ENCODE results near the gene SSUH2. TPM values are rescaled to one million over a fixed set of nuclear protein-coding genes. Genes with fewer than 3 reads are reported as not detected.

SSUH2 gene
- total and polyA plus RNA-seq, 2 experiments from 2014 or later: 0.73 to 2.3 TPM

DNA sequence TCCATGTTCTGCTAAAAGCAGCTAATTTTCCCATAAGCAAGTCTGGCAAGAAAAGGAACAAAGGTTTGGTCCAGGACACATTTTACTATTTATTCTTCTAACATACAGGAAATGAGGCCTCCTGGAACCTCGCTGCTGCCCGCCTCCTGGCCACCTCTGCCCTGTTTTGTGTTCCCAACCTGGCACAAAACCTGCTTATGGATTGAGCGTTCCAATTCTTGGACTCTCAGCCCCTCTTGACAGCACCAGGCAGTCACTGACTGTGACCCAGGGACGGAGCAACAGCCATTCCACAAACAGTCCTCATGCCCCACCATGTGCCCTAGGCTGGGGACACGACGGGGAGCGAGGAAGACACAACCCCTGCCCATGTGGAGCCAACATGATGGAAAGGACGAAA is 11.6 kb upstream of the SSUH2 start:
- Histone ChIP-seq H3F3A (replicated peaks; ENCODE audit: low read depth) (no peaks in the 10 kb centered on the region), H3K79me2 (replicated peaks; ENCODE audit: insufficient read depth) (no peaks in the 10 kb centered on the region), H3K9me2 (ENCODE audit: insufficient read depth) (no peaks in the 10 kb centered on the region), H4K20me1 (replicated peaks; ENCODE audit: insufficient read depth) (no peaks in the 10 kb centered on the region), H3K36me3 (ENCODE audit: insufficient read depth) (no peaks in the 10 kb centered on the region), H3K4me1 (ENCODE audit: insufficient read depth) (0 out of 2 replicates have a peak, but pooled peaks cover 7% of the 10 kb centered on the region), H2AFZ (no peak overlapping the region), H3K4me3 (no peak overlapping the region), H3K27me3 (ENCODE audit: insufficient read depth) (no peaks in the 10 kb centered on the region), H3K4me2 (no peak overlapping the region), H3K27ac (ENCODE audit: low read depth) (no peak overlapping the region)
- H3K9me3 Mint-ChIP-seq: peaks cover 6% of the 10 kb centered on the region; the same call in 1 of the 3 replicates
- peaks cover 9% of the 10 kb centered on the region for H3K27me3 Mint-ChIP-seq (ENCODE audit: insufficient read depth, low read depth, poor library complexity)
- no peak for ATAC-seq
- DNase-seq (ENCODE audit: low spot score): no peak
- no peak for TF ChIP-seq POLR2AphosphoS5 (IDR thresholded peaks at IDR 0.05; ENCODE audit: low read depth)
- TF ChIP-seq, protein P1, sequence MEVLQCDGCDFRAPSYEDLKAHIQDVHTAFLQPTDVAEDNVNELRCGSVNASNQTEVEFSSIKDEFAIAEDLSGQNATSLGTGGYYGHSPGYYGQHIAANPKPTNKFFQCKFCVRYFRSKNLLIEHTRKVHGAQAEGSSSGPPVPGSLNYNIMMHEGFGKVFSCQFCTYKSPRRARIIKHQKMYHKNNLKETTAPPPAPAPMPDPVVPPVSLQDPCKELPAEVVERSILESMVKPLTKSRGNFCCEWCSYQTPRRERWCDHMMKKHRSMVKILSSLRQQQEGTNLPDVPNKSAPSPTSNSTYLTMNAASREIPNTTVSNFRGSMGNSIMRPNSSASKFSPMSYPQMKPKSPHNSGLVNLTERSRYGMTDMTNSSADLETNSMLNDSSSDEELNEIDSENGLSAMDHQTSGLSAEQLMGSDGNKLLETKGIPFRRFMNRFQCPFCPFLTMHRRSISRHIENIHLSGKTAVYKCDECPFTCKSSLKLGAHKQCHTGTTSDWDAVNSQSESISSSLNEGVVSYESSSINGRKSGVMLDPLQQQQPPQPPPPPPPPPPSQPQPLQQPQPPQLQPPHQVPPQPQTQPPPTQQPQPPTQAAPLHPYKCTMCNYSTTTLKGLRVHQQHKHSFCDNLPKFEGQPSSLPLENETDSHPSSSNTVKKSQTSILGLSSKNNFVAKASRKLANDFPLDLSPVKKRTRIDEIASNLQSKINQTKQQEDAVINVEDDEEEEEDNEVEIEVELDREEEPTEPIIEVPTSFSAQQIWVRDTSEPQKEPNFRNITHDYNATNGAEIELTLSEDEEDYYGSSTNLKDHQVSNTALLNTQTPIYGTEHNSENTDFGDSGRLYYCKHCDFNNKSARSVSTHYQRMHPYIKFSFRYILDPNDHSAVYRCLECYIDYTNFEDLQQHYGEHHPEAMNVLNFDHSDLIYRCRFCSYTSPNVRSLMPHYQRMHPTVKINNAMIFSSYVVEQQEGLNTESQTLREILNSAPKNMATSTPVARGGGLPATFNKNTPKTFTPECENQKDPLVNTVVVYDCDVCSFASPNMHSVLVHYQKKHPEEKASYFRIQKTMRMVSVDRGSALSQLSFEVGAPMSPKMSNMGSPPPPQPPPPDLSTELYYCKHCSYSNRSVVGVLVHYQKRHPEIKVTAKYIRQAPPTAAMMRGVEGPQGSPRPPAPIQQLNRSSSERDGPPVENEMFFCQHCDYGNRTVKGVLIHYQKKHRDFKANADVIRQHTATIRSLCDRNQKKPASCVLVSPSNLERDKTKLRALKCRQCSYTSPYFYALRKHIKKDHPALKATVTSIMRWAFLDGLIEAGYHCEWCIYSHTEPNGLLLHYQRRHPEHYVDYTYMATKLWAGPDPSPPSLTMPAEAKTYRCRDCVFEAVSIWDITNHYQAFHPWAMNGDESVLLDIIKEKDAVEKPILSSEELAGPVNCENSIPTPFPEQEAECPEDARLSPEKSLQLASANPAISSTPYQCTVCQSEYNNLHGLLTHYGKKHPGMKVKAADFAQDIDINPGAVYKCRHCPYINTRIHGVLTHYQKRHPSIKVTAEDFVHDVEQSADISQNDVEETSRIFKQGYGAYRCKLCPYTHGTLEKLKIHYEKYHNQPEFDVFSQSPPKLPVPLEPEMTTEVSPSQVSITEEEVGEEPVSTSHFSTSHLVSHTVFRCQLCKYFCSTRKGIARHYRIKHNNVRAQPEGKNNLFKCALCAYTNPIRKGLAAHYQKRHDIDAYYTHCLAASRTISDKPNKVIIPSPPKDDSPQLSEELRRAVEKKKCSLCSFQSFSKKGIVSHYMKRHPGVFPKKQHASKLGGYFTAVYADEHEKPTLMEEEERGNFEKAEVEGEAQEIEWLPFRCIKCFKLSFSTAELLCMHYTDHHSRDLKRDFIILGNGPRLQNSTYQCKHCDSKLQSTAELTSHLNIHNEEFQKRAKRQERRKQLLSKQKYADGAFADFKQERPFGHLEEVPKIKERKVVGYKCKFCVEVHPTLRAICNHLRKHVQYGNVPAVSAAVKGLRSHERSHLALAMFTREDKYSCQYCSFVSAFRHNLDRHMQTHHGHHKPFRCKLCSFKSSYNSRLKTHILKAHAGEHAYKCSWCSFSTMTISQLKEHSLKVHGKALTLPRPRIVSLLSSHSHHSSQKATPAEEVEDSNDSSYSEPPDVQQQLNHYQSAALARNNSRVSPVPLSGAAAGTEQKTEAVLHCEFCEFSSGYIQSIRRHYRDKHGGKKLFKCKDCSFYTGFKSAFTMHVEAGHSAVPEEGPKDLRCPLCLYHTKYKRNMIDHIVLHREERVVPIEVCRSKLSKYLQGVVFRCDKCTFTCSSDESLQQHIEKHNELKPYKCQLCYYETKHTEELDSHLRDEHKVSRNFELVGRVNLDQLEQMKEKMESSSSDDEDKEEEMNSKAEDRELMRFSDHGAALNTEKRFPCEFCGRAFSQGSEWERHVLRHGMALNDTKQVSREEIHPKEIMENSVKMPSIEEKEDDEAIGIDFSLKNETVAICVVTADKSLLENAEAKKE (CRISPR knock-in tag; IDR thresholded peaks at IDR 0.05): no peak
- TF ChIP-seq, protein P2, sequence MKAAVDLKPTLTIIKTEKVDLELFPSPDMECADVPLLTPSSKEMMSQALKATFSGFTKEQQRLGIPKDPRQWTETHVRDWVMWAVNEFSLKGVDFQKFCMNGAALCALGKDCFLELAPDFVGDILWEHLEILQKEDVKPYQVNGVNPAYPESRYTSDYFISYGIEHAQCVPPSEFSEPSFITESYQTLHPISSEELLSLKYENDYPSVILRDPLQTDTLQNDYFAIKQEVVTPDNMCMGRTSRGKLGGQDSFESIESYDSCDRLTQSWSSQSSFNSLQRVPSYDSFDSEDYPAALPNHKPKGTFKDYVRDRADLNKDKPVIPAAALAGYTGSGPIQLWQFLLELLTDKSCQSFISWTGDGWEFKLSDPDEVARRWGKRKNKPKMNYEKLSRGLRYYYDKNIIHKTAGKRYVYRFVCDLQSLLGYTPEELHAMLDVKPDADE (IDR thresholded peaks at IDR 0.05): no peak
- TF ChIP-seq ZNF114 (CRISPR knock-in tag; IDR thresholded peaks at IDR 0.05): no peak
- TF ChIP-seq STAT1 (IDR thresholded peaks at IDR 0.05; ENCODE audit: unreplicated experiment): no peak
- TF ChIP-seq JUNB (IDR thresholded peaks at IDR 0.05; ENCODE audit: unreplicated experiment): no peak
- TF ChIP-seq, protein P3, sequence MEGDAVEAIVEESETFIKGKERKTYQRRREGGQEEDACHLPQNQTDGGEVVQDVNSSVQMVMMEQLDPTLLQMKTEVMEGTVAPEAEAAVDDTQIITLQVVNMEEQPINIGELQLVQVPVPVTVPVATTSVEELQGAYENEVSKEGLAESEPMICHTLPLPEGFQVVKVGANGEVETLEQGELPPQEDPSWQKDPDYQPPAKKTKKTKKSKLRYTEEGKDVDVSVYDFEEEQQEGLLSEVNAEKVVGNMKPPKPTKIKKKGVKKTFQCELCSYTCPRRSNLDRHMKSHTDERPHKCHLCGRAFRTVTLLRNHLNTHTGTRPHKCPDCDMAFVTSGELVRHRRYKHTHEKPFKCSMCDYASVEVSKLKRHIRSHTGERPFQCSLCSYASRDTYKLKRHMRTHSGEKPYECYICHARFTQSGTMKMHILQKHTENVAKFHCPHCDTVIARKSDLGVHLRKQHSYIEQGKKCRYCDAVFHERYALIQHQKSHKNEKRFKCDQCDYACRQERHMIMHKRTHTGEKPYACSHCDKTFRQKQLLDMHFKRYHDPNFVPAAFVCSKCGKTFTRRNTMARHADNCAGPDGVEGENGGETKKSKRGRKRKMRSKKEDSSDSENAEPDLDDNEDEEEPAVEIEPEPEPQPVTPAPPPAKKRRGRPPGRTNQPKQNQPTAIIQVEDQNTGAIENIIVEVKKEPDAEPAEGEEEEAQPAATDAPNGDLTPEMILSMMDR (conservative IDR thresholded peaks at IDR 0.05; ENCODE audit: low read depth in 2 of 2): no peak
- TF ChIP-seq, protein P4, sequence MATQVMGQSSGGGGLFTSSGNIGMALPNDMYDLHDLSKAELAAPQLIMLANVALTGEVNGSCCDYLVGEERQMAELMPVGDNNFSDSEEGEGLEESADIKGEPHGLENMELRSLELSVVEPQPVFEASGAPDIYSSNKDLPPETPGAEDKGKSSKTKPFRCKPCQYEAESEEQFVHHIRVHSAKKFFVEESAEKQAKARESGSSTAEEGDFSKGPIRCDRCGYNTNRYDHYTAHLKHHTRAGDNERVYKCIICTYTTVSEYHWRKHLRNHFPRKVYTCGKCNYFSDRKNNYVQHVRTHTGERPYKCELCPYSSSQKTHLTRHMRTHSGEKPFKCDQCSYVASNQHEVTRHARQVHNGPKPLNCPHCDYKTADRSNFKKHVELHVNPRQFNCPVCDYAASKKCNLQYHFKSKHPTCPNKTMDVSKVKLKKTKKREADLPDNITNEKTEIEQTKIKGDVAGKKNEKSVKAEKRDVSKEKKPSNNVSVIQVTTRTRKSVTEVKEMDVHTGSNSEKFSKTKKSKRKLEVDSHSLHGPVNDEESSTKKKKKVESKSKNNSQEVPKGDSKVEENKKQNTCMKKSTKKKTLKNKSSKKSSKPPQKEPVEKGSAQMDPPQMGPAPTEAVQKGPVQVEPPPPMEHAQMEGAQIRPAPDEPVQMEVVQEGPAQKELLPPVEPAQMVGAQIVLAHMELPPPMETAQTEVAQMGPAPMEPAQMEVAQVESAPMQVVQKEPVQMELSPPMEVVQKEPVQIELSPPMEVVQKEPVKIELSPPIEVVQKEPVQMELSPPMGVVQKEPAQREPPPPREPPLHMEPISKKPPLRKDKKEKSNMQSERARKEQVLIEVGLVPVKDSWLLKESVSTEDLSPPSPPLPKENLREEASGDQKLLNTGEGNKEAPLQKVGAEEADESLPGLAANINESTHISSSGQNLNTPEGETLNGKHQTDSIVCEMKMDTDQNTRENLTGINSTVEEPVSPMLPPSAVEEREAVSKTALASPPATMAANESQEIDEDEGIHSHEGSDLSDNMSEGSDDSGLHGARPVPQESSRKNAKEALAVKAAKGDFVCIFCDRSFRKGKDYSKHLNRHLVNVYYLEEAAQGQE (IDR thresholded peaks at IDR 0.05; ENCODE audit: unreplicated experiment): no peak
- no peak for TF ChIP-seq EZH2 (IDR thresholded peaks at IDR 0.05; ENCODE audit: low read depth, unreplicated experiment)
- TF ChIP-seq NANOG (IDR thresholded peaks at IDR 0.05; ENCODE audit: borderline replicate concordance): no peak
- TF ChIP-seq ZNF331 (CRISPR knock-in tag; IDR thresholded peaks at IDR 0.05; ENCODE audit: low read depth): no peak
- TF ChIP-seq CREB1 (CRISPR knock-in tag; IDR thresholded peaks at IDR 0.05; ENCODE audit: low read depth): no peak
- TF ChIP-seq EZH2phosphoT487 (IDR thresholded peaks at IDR 0.05; ENCODE audit: unreplicated experiment): no peak
- no peak overlapping the region for H3K4me3 Mint-ChIP-seq
- no peaks in the 10 kb centered on the region for H3K4me1 Mint-ChIP-seq
- no peaks in the 10 kb centered on the region for H3K36me3 Mint-ChIP-seq (ENCODE audit: low read depth)
- H3K27ac Mint-ChIP-seq: no peak overlapping the region
